Posterior vena cava (tissue), 2 donors: Measurements from ENCODE around the gene DCN. TPM values are rescaled to one million over a fixed set of nuclear protein-coding genes. Genes with fewer than 3 reads are reported as not detected.

ENCODE experiments used
- DNase-seq: peaks from one replicate; pipeline ENCODE4 v3.0.0-alpha.2; 2020; ENCODE audit warnings: low spot score
- intact Hi-C, 2 donors: fragments of 100-400 bp; cut with DNase I; formaldehyde crosslinking; loops; one replicate each; pipeline versions ENCODE4 v1.14.1 to v1.14.2; 2022 to 2023
- total RNA-seq, 2 donors: library from RNA; stranded (reverse); fragmentation: NEBNext Ultra II Directional; extraction: Animal tissue kit (Norgen Biotek cat#: 25700); gene quantifications; one replicate each; pipeline ENCODE4 v1.2.1, GENCODE V29; 2021
- donor health status: DM: yes; HTN: yes; CAD: no.
- donor health status: DM: yes; HTN: yes; CAD: no.

Gene DCN
- total RNA-seq, 2 donors from 2014 or later: 1,461 to 2,897 TPM

DNA sequence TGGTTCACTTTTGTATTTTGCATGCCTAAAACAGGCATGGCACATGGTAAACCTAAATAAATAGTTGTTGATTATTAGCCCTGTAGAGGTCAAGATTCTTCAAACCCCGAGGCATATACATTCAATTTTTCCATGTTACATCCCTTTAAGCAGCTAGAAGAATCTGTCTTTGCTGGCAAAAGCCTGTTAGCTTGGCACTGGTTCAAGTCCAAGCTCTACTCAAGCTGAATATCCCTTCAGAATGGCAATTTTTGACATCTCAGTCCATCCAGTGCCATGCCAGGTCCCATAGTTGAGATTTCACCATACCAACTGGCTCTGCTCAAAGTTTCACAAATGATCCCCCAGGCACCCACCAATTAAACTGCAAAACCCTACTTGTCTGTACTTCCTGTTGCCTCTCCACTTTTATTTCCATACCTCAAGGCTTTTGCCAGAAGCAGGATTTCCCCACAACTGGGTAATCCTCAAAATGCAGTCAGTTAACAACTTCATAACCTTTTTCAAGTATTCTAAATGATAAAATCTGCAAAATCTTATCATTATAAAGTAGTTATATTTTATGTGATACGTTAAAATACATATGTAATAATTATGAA, 9.0 kb upstream of the DCN start:
- DNase-seq: no peak
- intact Hi-C loops: no loop called here

GRCh38 chr12:91189516-91189915, 6.9 kb upstream of the DCN start:
- no peak for DNase-seq
- intact Hi-C loops: loop anchor here in 1 of 2 donors (10.0 kb wide), 1 partner anchor 145 kb away; no protein-coding TSS in a partner anchor

DNA sequence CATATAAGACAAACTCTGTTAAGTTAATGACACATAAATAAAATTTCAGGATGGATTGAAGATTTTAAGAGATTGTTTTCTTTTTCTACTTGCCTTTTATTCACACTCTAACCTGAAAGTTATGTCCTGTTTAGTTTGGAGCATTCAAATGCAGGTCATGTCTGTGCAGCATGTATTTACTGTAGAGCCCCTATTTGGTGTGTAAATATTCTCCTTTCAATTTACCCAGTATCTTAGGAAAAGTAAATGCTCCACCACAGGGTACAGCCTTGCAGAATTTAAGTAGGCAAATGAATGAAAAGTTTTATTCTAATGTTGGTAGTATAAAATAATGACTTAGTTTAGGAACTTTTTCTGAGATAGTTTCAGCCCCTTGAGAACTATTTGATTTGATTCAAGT, 6.2 kb upstream of the DCN start:
- no peak for DNase-seq
- intact Hi-C loops: loop anchor here in 1 of 2 donors (10.0 kb wide), 1 partner anchor 146 kb away; no protein-coding TSS in a partner anchor

DNA sequence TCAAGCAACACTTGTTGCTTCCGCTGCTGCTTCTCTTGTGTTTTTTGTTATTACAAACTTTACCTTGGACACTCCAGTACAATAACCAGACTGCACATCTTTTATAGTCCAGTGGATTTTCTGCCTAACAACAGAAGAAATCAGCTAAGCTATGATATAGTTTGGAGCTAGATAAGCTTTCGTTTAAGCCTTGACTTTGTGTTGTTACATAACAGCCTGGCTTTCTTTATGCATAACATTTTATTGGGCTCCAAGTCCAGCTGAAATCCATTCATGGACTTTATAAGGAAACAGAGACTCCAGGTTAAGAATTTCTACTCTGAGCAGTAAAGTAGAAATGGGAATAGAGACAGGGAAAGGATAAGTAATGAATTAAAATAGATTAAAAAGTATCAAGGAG, 3.5 kb upstream of the DCN start:
- intact Hi-C loops: loop anchor here in 1 of 2 donors (10.0 kb wide), 1 partner anchor 149 kb away; no protein-coding TSS in a partner anchor
- no peak for DNase-seq

DNA sequence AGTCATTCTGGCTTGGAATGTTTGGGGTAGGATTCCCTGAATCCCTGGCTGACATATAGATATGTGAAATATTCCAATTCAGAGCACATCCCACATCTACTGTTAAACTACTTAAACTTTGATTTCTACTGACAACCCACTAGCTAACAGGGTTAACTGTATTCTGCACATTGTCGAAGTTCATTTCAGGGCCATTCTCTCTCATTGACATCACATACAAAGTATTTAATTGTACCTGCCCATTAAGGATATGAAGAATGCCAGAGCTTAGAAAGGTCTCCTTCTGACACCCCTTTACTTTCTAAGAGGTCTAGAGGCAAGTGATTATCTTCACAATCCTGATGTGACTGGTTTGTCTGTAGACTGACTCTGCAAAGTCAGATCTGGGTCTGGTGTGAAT, 2.8 kb upstream of the DCN start:
- DNase-seq: no peak
- intact Hi-C loops: loop anchor here in 1 of 2 donors (10.0 kb wide), 1 partner anchor 149 kb away; no protein-coding TSS in a partner anchor

GRCh38 chr12:91183551-91183950, 934 bp upstream of the DCN start:
- intact Hi-C loops: loop anchor here in 1 of 2 donors (10.0 kb wide), 1 partner anchor 151 kb away; no protein-coding TSS in a partner anchor
- no peak for DNase-seq

GRCh38 chr12:91180582-91181395, 1.8 kb downstream of the DCN start:
- intact Hi-C loops: loop anchor here in 1 of 2 donors (10.0 kb wide), 1 partner anchor 154 kb away; no protein-coding TSS in a partner anchor
- no peak for DNase-seq

DNA sequence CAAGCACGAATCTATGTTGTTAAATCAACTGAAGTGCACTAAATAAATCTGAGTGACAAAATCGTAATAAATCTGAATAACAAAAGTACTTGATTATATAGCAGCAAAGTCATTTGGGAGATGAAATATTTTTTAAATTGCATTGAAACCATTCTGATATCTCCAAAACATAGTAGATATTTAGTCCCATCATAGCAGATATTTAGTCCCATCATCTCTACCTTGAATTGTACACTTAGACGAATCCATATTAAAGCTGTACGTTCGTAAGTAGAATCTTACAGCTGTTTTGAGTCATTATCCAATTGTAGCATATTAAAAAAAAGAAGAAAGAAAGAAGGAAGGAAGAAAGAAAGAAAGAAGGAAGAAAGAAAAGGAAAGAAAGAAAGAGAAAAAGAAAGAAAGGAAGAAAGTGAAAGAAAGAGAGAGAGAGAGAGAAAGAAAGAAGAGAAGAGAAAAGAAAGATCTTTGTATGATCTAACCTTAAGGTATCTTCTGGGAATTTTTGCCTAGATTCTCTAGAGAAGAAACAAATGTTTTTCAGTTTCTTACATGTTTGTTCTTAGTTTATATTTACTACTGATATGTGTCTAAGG, 2.6 kb downstream of the DCN start:
- intact Hi-C loops: loop anchor here in 1 of 2 donors (10.0 kb wide), 1 partner anchor 155 kb away; no protein-coding TSS in a partner anchor
- no peak for DNase-seq

DNA sequence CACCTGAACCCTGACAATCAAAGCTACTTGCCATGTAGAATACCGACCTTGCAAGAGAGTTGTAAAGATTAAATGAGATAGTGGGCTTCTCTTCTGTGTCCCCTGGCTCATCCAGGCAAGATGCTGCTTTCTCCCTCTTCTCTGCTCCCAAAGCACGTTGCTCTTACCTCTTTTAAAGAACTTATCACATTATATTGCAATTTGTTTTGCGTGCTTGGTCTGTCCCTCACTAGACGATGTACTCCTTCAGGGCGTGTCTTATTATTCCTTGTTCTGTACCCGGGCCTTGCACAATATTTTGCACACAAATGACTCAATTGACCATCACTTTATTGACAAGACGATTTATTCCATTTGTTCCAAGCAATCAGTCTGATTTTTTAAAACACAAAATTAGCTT, 3.3 kb downstream of the DCN start:
- intact Hi-C loops: no loop called here
- DNase-seq: no peak

GRCh38 chr12:91178781-91179180, 3.8 kb downstream of the DCN start:
- intact Hi-C loops: no loop called here
- DNase-seq: no peak

DNA sequence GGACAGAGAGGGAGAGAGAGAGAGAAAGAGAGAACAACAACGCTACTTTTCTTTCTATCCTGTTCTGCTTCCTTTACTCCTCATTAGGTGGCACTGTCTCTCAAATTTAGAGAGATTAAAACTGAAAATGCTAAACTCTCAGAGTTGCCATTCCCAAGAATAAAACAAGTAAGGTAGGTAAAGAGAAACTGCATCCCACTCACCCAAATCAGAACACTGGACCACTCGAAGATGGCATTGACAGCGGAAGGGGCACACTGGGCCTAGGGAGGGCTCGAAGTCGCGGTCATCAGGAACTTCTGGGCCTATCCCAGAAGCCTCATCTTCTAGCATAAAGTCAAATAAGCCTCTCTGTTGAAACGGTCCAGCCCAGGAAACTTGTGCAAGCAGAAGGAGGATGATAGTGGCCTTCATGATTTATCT, 4.5 kb downstream of the DCN start:
- DNase-seq: peak; percentile 54
- intact Hi-C loops: no loop called here

- DNase-seq: no peak
- intact Hi-C loops: no loop called here
These were observed 5.2 kb downstream of the DCN start for GRCh38 chr12:91177381-91177780.

- DNase-seq: no peak
- intact Hi-C loops: no loop called here
These were observed 5.7 kb downstream of the DCN start for GRCh38 chr12:91176915-91177314.

- intact Hi-C loops: no loop called here
- DNase-seq: no peak
These were observed 6.3 kb downstream of the DCN start for GRCh38 chr12:91176358-91176757.

GRCh38 chr12:91173124-91173523, 9.5 kb downstream of the DCN start:
- no peak for DNase-seq
- intact Hi-C loops: no loop called here

DNA sequence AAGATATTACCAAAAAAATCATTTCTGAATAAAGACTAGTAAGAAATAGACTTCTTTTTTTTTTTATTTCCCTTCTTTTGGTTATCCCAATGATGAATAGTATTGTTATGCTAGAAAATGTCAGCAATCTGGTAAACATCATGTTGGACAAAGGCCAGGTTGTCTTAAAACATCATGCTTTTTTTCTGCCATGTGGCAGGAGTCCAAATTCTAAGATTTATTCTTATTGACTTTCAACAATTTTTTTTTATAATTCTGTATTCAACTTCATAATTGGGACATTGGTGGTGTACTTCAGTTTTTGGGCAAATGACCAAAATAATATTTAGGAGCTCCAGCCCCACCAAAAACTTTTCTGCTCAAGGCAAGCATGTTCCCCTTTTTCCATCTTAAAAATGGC, 10.5 kb downstream of the DCN start:
- no peak for DNase-seq
- intact Hi-C loops: no loop called here

DNA sequence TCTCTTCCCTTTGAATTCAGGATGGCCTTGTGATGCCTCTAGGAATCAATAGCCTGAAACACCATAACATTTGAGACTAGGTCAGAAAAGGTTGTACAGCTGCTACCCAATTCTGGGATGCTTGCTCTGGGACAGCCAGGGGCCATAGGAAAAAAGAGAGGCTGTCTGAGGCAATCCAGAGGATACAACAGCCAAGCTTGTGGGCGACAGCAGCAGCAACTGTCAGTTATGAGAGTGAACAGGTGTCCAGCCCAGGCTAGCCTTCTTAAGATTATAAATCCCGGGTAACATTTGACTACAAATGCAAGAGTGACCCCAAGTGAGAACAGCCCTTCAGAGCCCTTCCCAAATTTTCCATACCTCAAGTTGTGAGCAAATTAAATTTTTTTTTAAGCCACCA, 11.1 kb downstream of the DCN start:
- no peak for DNase-seq
- intact Hi-C loops: no loop called here

DNA sequence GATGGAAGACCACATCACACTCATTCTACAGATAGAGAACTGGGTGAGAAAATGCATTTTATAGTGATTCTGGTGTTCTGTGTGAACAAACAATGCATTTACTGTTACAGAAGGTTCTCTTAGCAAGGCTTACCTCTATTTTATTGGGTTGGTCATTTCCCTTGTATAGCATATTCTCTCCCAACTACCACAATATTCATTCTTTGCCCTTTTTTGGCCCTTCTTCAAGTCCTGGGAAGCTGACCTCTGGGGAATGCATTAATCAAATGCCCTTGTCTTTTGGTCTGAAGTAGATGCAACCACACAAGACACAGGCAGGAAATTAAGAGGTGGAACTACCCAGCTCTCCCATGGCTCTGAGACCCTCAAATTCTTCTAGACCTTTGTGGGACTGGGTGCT, 19.5 kb downstream of the DCN start:
- DNase-seq: no peak
- intact Hi-C loops: no loop called here

DNA sequence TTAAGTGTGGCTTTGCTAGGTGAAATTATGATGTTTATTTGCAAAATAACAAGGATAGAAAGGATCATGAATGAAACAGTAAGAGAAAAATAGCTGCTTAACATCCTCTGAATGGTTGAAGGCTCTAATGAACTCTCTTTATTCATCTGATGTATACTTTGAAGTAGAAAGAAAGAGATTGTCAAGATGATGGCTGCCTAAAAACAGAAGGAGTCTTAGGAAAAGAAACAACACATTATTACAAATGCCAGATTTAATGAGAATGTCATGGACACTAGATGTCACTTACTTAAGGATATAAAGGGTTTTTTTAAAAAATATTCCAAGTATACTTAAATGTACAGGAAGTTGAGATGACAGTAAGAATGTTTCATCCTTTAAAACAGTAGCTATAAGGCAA, 21.6 kb downstream of the DCN start:
- intact Hi-C loops: no loop called here
- no peak for DNase-seq

DNA sequence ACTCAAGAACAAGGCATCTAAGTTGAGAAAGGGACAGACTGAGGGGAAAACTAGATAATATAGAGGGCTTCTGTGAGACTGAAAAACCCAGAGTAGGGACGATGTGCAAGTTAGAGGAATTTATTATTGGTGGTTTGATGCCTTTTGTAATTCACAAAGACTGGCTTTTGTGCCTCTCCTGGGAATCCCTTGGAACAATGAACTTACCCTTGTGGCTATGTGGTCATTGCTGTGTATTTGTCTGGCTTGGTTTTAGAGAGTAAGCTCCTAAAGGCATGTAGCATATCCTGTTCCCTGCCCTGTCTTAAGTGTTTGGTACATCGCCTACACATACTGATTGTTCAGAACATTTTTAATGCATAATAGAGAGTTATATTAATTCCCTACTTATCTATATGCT, 26.6 kb downstream of the DCN start:
- intact Hi-C loops: no loop called here
- DNase-seq: no peak
